ENCODE data around the gene ACSM6. TPM values are rescaled to one million over a fixed set of nuclear protein-coding genes. Genes with fewer than 3 reads are reported as not detected.

Gene ACSM6
- total RNA-seq, 1 experiment from 2014 or later = not detected

DNA sequence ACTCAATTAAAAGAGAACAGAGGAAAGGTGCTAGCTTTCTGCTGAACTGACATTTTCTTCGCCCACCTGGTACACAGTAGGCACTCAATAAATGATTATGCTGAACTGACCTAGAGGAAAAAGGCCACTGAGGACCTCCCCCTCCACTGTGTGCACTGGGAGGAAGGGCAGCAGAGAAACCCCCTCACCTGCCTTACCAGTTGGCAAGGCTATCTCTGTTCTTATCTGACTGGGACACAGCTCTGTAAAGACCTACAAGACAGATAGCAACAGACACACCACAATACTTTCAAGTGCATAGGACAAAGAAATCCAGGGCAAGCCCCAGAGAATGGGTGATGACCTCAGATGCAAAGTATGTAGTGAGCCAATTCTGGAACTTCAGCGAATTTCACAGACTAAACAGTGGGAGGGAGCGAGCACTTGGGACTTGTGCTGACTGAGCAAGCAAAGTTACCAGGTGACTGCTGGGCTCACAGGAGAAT lies 66.4 kb downstream of the ACSM6 start:
- Mint-ChIP-seq H3K9me3 (ENCODE audit: low read depth, unreplicated experiment) (no peaks in the 10 kb centered on the region), H3K4me1 (ENCODE audit: low read depth, unreplicated experiment) (peaks cover 36% of the 10 kb centered on the region), H3K27me3 (ENCODE audit: unreplicated experiment) (no peaks in the 10 kb centered on the region), H3K36me3 (ENCODE audit: insufficient read depth, unreplicated experiment) (peaks cover 5% of the 10 kb centered on the region), H3K4me3 (ENCODE audit: low read depth, unreplicated experiment) (no peak overlapping the region), H3K27ac (ENCODE audit: unreplicated experiment) (peak overlapping the region; percentile 33)
- CTCF ChIA-PET = interaction anchor here (1.0 kb wide), 1 partner anchor 26 kb away, joined by 3 read pairs; no protein-coding TSS in a partner anchor
- BruUV-seq (replicated peaks) = no TSS peak
- TF ChIP-seq, protein P1, sequence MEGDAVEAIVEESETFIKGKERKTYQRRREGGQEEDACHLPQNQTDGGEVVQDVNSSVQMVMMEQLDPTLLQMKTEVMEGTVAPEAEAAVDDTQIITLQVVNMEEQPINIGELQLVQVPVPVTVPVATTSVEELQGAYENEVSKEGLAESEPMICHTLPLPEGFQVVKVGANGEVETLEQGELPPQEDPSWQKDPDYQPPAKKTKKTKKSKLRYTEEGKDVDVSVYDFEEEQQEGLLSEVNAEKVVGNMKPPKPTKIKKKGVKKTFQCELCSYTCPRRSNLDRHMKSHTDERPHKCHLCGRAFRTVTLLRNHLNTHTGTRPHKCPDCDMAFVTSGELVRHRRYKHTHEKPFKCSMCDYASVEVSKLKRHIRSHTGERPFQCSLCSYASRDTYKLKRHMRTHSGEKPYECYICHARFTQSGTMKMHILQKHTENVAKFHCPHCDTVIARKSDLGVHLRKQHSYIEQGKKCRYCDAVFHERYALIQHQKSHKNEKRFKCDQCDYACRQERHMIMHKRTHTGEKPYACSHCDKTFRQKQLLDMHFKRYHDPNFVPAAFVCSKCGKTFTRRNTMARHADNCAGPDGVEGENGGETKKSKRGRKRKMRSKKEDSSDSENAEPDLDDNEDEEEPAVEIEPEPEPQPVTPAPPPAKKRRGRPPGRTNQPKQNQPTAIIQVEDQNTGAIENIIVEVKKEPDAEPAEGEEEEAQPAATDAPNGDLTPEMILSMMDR (IDR thresholded peaks at IDR 0.05; ENCODE audit: unreplicated experiment) = no peak
- intact Hi-C loops (cut with micrococcal nuclease; ENCODE audit: unreplicated experiment) = no loop called here
- peak; percentile 28 for DNase-seq

DNA sequence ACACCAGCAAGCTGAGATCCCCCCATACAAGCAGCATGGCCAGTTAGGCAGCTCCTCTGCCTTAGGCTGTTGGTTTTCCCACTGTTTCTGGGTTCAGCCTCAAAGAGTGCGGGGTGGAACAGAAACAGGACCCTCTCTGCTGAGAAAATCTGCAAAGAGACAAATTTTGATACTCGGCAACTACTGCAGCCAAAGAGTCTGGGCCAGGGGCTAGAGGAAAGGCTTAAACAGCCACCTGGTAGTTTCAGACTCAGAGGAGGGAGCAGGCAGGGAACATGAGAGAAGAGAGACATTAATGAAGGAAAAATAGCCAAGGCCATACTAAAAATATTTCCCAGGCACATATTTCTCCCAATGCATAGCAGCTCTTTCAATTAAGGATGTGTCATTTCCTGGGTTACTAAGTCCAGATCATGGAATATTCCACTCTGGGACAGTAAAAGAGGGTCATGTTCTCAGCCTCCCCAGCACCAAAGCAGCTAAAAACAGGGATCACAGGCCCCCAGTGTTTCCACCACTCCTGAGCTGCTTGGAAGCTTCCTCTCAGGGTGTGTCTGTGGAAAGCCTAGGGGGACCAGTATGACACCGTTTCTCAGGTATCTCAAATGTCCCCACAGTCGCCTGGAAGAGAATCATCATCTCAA lies 67.0 kb downstream of the ACSM6 start:
- no peak for DNase-seq
- Mint-ChIP-seq H3K4me1 (ENCODE audit: low read depth, unreplicated experiment) (peaks cover 36% of the 10 kb centered on the region), H3K27ac (ENCODE audit: unreplicated experiment) (peak overlapping the region; percentile 33), H3K27me3 (ENCODE audit: unreplicated experiment) (no peaks in the 10 kb centered on the region), H3K9me3 (ENCODE audit: low read depth, unreplicated experiment) (no peaks in the 10 kb centered on the region), H3K36me3 (ENCODE audit: insufficient read depth, unreplicated experiment) (peaks cover 5% of the 10 kb centered on the region), H3K4me3 (ENCODE audit: low read depth, unreplicated experiment) (no peak overlapping the region)
- intact Hi-C loops (cut with micrococcal nuclease; ENCODE audit: unreplicated experiment) = no loop called here
- CTCF ChIA-PET = interaction anchor here (0.7 to 1.0 kb wide), 2 partner anchors 26 to 186 kb away, joined by 3 to 4 read pairs; no protein-coding TSS in a partner anchor
- no TSS peak for BruUV-seq (replicated peaks)
- TF ChIP-seq, protein P1 (IDR thresholded peaks at IDR 0.05; ENCODE audit: unreplicated experiment) = no peak

DNA sequence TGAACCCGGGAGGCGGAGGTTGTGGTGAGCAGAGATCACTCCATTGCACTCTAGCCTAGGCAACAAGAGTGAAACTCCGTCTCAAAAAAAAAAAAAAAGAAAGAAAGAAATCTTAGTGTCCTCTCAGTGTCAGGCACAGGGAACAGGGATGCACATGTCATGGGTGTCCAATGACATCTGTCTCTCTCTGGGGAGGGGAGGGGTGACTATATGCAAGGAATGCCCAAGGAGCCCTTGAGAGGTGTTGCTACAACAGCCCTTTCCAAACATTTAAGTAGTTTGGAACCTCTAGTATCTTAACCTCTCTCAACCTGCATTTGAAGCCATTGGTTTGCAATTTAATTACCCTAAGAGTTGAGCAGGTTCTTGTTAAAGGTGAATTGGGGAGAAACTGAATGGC lies 67.9 kb downstream of the ACSM6 start:
- Mint-ChIP-seq H3K4me1 (ENCODE audit: low read depth, unreplicated experiment) (peaks cover 44% of the 10 kb centered on the region), H3K27me3 (ENCODE audit: unreplicated experiment) (no peaks in the 10 kb centered on the region), H3K36me3 (ENCODE audit: insufficient read depth, unreplicated experiment) (peaks cover 13% of the 10 kb centered on the region), H3K27ac (ENCODE audit: unreplicated experiment) (no peak overlapping the region), H3K9me3 (ENCODE audit: low read depth, unreplicated experiment) (no peaks in the 10 kb centered on the region), H3K4me3 (ENCODE audit: low read depth, unreplicated experiment) (no peak overlapping the region)
- intact Hi-C loops (cut with micrococcal nuclease; ENCODE audit: unreplicated experiment) = no loop called here
- CTCF ChIA-PET = interaction anchor here (0.7 kb wide), 1 partner anchor 185 kb away, joined by 4 read pairs; no protein-coding TSS in a partner anchor
- no peak for DNase-seq
- TF ChIP-seq, protein P1 (IDR thresholded peaks at IDR 0.05; ENCODE audit: unreplicated experiment) = no peak
- BruUV-seq (replicated peaks) = no TSS peak

DNA sequence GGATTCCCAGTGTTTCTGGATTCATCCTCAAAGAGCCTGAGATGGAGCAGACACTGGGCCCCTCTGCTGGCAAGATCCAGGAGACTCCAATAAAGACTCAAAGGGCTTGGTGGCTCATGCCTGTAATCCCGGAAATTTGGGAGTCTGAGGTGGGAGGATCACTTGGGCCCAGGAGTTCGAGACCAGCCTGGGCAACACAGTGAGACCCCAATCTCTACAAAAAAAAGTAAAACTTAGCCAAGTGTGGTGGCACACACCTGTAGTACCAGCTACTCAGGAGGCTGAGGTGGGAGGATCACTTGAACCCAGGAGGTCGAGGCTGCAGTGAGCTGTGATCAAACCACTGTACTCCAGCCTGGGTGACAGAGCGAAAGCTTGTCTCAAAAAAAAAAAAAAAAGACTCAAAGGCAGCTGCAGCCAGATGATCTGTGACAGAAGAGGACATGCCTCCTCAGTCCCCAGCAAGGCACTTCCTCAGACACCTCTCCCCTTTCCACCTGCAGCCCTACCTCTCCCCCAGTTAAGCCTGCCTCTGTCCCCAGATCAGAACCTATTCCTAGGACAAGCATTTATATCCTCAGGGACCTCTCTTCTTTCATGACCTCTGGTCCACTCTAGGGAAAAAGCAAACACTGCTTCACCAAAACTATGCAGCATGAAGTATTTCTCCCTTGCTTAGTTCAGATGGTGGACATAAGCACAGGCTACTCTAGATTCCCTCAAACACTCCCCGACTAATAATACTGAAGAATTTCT lies 68.9 kb downstream of the ACSM6 start:
- no TSS peak for BruUV-seq (replicated peaks)
- H3K27me3 Mint-ChIP-seq (ENCODE audit: unreplicated experiment) = no peaks in the 10 kb centered on the region
- intact Hi-C loops (cut with micrococcal nuclease; ENCODE audit: unreplicated experiment) = no loop called here
- peaks cover 12% of the 10 kb centered on the region for H3K36me3 Mint-ChIP-seq (ENCODE audit: insufficient read depth, unreplicated experiment)
- peaks cover 45% of the 10 kb centered on the region for H3K4me1 Mint-ChIP-seq (ENCODE audit: low read depth, unreplicated experiment)
- no peaks in the 10 kb centered on the region for H3K9me3 Mint-ChIP-seq (ENCODE audit: low read depth, unreplicated experiment)
- no peak for DNase-seq
- CTCF ChIA-PET = no interaction called here
- no peak overlapping the region for H3K4me3 Mint-ChIP-seq (ENCODE audit: low read depth, unreplicated experiment)
- H3K27ac Mint-ChIP-seq (ENCODE audit: unreplicated experiment) = peak overlapping the region; percentile 3
- TF ChIP-seq, protein P1 (IDR thresholded peaks at IDR 0.05; ENCODE audit: unreplicated experiment) = no peak

Measured in Calu3 (cell line).